ENCODE results near the gene PDLIM1. TPM values are rescaled to one million over a fixed set of nuclear protein-coding genes. Genes with fewer than 3 reads are reported as not detected.
"Not testable (repeated sequence)": the region's sequence is repeated elsewhere in the genome, so short reads cannot be mapped to it uniquely, and the experiment has no call there.

The PDLIM1 gene
- total RNA-seq, 2 donors from 2014 or later: 109 to 140 TPM

GRCh38 chr10:95208702-95209391 is 82.0 kb downstream of the PDLIM1 start:
- ATAC-seq (ENCODE audit: insufficient number of reproducible peaks, low FRiP score, low read depth) (no peak), DNase-seq (ENCODE audit: low spot score) (no peak)
- no peaks in the 10 kb centered on the region for H3K9me3 ChIP-seq
- no peaks in the 10 kb centered on the region for H3K27me3 ChIP-seq (replicated peaks; ENCODE audit: insufficient read depth)
- no peak overlapping the region for H3K27ac ChIP-seq
- no peaks in the 10 kb centered on the region for H3K4me1 ChIP-seq (ENCODE audit: control insufficient read depth in 1 of 2, low read depth in 2 of 2)
- no peak overlapping the region for H3K4me3 ChIP-seq
- peak; percentile 11 for TF ChIP-seq CTCF (IDR thresholded peaks at IDR 0.05)
- H3K36me3 ChIP-seq: no peaks in the 10 kb centered on the region

GRCh38 chr10:95202865-95203264 is 87.9 kb downstream of the PDLIM1 start:
- not testable (repeated sequence) for H3K9me3 ChIP-seq; ATAC-seq (ENCODE audit: insufficient number of reproducible peaks, low FRiP score, low read depth)

GRCh38 chr10:95201736-95202135 is 89.1 kb downstream of the PDLIM1 start:
- Histone ChIP-seq H3K36me3 (no peaks in the 10 kb centered on the region), H3K9me3 (no peaks in the 10 kb centered on the region), H3K27me3 (replicated peaks; ENCODE audit: insufficient read depth) (no peaks in the 10 kb centered on the region), H3K4me1 (ENCODE audit: control insufficient read depth in 1 of 2, low read depth in 2 of 2) (no peaks in the 10 kb centered on the region), H3K4me3 (no peak overlapping the region), H3K27ac (no peak overlapping the region)
- TF ChIP-seq CTCF (IDR thresholded peaks at IDR 0.05): no peak
- DNase-seq (ENCODE audit: low spot score) (no peak), ATAC-seq (ENCODE audit: insufficient number of reproducible peaks, low FRiP score, low read depth) (no peak)

More at GRCh38 chr10:95202865-95203264, 87.9 kb downstream of the PDLIM1 start:
- not testable (repeated sequence) for DNase-seq (ENCODE audit: low spot score); H3K36me3 ChIP-seq; H3K4me3 ChIP-seq; H3K27ac ChIP-seq; H3K27me3 ChIP-seq (replicated peaks; ENCODE audit: insufficient read depth); H3K4me1 ChIP-seq (ENCODE audit: control insufficient read depth in 1 of 2, low read depth in 2 of 2)

GRCh38 chr10:95196046-95196445 is 94.8 kb downstream of the PDLIM1 start:
- DNase-seq (ENCODE audit: low spot score) (no peak), ATAC-seq (ENCODE audit: insufficient number of reproducible peaks, low FRiP score, low read depth) (no peak)
- no peaks in the 10 kb centered on the region for H3K27me3 ChIP-seq (replicated peaks; ENCODE audit: insufficient read depth)
- H3K4me3 ChIP-seq: no peak overlapping the region
- no peaks in the 10 kb centered on the region for H3K9me3 ChIP-seq
- TF ChIP-seq CTCF (IDR thresholded peaks at IDR 0.05): no peak
- peaks cover 0 to 19% of the 10 kb centered on the region in 2 donors for H3K4me1 ChIP-seq (ENCODE audit: control insufficient read depth in 1 of 2, low read depth in 2 of 2)
- H3K27ac ChIP-seq: no peak overlapping the region
- no peaks in the 10 kb centered on the region for H3K36me3 ChIP-seq

- H3K36me3 ChIP-seq: no peaks in the 10 kb centered on the region
- H3K4me1 ChIP-seq (ENCODE audit: control insufficient read depth in 1 of 2, low read depth in 2 of 2): peaks cover 0 to 19% of the 10 kb centered on the region in 2 donors
- H3K27ac ChIP-seq: peak within 1 kb of the TSS in 1 of 2 donors; percentile 25
- DNase-seq (ENCODE audit: low spot score) (no peak), ATAC-seq (ENCODE audit: insufficient number of reproducible peaks, low FRiP score, low read depth) (no peak)
- H3K27me3 ChIP-seq (replicated peaks; ENCODE audit: insufficient read depth): no peaks in the 10 kb centered on the region
- TF ChIP-seq CTCF (IDR thresholded peaks at IDR 0.05): no peak
- H3K4me3 ChIP-seq: no peak within 1 kb of the TSS
- H3K9me3 ChIP-seq: no peaks in the 10 kb centered on the region
Measured at GRCh38 chr10:95193944-95194343, 96.9 kb downstream of the PDLIM1 start, which contains the start of gene ACSM6. Gene ACSM6, plus strand, starts transcription at chr10:95194238. Its CDS starts 248 bp downstream, at chr10:95194486.

- no peak for DNase-seq (ENCODE audit: low spot score)
- Histone ChIP-seq H3K4me1 (ENCODE audit: control insufficient read depth in 1 of 2, low read depth in 2 of 2) (no peaks in the 10 kb centered on the region), H3K27me3 (replicated peaks; ENCODE audit: insufficient read depth) (no peaks in the 10 kb centered on the region), H3K27ac (no peak overlapping the region), H3K4me3 (no peak overlapping the region), H3K36me3 (no peaks in the 10 kb centered on the region), H3K9me3 (no peaks in the 10 kb centered on the region)
- ATAC-seq (ENCODE audit: insufficient number of reproducible peaks, low FRiP score, low read depth): no peak
- no peak for TF ChIP-seq CTCF (IDR thresholded peaks at IDR 0.05)
Measured at GRCh38 chr10:95188593-95188992, 102.2 kb downstream of the PDLIM1 start.

All from thoracic aorta (tissue), 2 donors.